ENCODE measurements around the gene SLC38A7. TPM values are rescaled to one million over a fixed set of nuclear protein-coding genes. Genes with fewer than 3 reads are reported as not detected.

The SLC38A7 gene
- total and polyA plus RNA-seq, 2 donors (not counting 1 experiment from before 2014, with no cell fraction given) = 8.3 to 23.9 TPM

DNA sequence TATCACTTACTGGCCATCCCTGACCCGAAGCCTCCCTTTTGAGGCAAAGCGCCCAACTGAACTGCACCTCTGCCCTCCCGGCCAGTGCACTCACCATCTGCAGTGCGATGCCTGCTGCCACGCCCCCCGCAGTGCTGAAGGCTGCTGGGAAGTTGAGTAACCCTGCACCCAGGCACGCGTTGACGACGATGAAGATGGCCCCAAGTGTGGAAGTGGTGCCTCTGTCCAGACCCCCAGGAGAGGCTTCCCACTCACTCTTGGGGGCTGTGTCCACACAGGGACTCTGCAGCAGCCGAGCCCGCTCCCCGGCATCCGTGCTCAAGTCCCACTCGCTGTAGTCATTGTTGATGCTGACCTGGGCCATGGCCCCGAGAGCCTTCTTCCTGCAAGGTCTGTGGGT lies 4.8 kb downstream of the SLC38A7 start:
- no peak overlapping the region for H3K9ac ChIP-seq (ENCODE audit: low read length)
- no peaks in the 10 kb centered on the region for H4K20me1 ChIP-seq (ENCODE audit: control insufficient read depth, insufficient read depth, low read length, poor library complexity, severe bottlenecking)
- no peak for TF ChIP-seq EZH2 (IDR thresholded peaks at IDR 0.05; ENCODE audit: borderline replicate concordance, insufficient read depth, low read depth, low read length, poor library complexity, severe bottlenecking)
- TF ChIP-seq, protein P1, sequence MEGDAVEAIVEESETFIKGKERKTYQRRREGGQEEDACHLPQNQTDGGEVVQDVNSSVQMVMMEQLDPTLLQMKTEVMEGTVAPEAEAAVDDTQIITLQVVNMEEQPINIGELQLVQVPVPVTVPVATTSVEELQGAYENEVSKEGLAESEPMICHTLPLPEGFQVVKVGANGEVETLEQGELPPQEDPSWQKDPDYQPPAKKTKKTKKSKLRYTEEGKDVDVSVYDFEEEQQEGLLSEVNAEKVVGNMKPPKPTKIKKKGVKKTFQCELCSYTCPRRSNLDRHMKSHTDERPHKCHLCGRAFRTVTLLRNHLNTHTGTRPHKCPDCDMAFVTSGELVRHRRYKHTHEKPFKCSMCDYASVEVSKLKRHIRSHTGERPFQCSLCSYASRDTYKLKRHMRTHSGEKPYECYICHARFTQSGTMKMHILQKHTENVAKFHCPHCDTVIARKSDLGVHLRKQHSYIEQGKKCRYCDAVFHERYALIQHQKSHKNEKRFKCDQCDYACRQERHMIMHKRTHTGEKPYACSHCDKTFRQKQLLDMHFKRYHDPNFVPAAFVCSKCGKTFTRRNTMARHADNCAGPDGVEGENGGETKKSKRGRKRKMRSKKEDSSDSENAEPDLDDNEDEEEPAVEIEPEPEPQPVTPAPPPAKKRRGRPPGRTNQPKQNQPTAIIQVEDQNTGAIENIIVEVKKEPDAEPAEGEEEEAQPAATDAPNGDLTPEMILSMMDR (IDR thresholded peaks at IDR 0.05) = no peak
- DNase-seq = no peak
- peaks cover 7 to 12% of the 10 kb centered on the region in 2 donors for H3K4me1 ChIP-seq (ENCODE audit: control insufficient read depth in 2 of 2, insufficient read depth in 2 of 2, low read length in 2 of 2)
- Mint-ChIP-seq H3K4me3 (no peak overlapping the region), H3K9me3 (ENCODE audit: insufficient read depth) (no peaks in the 10 kb centered on the region), H3K4me1 (peaks cover 16% of the 10 kb centered on the region), H3K27me3 (no peaks in the 10 kb centered on the region), H3K27ac (no peak overlapping the region)
- H2AFZ ChIP-seq (ENCODE audit: insufficient read depth, low read depth, low read length, poor library complexity, severe bottlenecking) = no peak overlapping the region
- peaks cover 11% of the 10 kb centered on the region for H3K79me2 ChIP-seq (ENCODE audit: control insufficient read depth, insufficient read depth, low read length)
- intact Hi-C loops (cut with micrococcal nuclease) = loop anchor here (5.0 kb wide), 1 partner anchor 53 kb away; the partner anchor contains the start of gene GOT2
- H3K27me3 ChIP-seq (replicated peaks in 1 of 4; ENCODE audit: control extremely low read depth in 1 of 4, control insufficient read depth in 3 of 4, insufficient read depth in 4 of 4, low read length in 3 of 4) = no peaks in the 10 kb centered on the region
- WGBS (ENCODE audit: insufficient coverage) = 94% methylated on average over 16 of the region's 16 CpGs
- peaks cover 0 to 5% of the 10 kb centered on the region in 2 experiments for H3K36me3 ChIP-seq (replicated peaks in 1 of 2; ENCODE audit: control extremely low read depth in 1 of 2, control insufficient read depth in 1 of 2, extremely low read depth in 1 of 2, insufficient read depth in 2 of 2, low read length in 1 of 2)
- H3K9me3 ChIP-seq (ENCODE audit: control extremely low read depth in 1 of 3, control insufficient read depth in 2 of 3, insufficient read depth in 1 of 3, low read length in 2 of 3) = no peaks in the 10 kb centered on the region
- ChIA-PET POLR2A (no interaction called here), CTCF (no interaction called here)
- no peak overlapping the region for H3K4me3 ChIP-seq (ENCODE audit: control extremely low read depth in 1 of 5, extremely low read depth in 1 of 5, insufficient read depth in 1 of 5, low read depth in 2 of 5, low read length in 4 of 5)
- H3K4me2 ChIP-seq (replicated peaks; ENCODE audit: low read depth, low read length, poor library complexity, severe bottlenecking) = no peak overlapping the region
- H3K27ac ChIP-seq (ENCODE audit: low read length in 2 of 2) = no peak overlapping the region
- ATAC-seq (ENCODE audit: low read depth) = no peak

DNA sequence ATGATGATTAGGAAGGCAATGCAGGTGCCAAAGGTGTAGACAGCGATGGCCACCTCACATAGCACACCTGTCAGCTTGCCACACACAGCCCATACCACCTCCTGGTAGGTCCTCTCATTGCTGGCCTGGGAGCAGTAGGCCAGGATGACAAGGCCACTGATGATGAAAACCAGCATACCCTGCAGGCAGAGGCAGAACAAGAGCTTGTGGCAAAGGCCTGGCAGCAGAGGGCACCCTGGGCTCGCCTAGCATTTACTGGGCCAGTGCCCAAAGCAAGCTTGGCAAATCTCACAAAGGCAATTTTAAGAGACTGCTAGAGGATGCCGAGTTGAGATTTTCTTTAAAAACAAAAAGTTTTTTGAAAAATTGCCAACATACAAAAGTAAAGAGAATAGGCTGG lies 5.9 kb downstream of the SLC38A7 start:
- TF ChIP-seq, protein P1 (IDR thresholded peaks at IDR 0.05) = no peak
- no peak for TF ChIP-seq EZH2 (IDR thresholded peaks at IDR 0.05; ENCODE audit: borderline replicate concordance, insufficient read depth, low read depth, low read length, poor library complexity, severe bottlenecking)
- Mint-ChIP-seq H3K4me1 (peaks cover 8% of the 10 kb centered on the region), H3K4me3 (no peak overlapping the region), H3K9me3 (ENCODE audit: insufficient read depth) (no peaks in the 10 kb centered on the region), H3K27ac (no peak overlapping the region), H3K27me3 (no peaks in the 10 kb centered on the region)
- WGBS (ENCODE audit: insufficient coverage) = no CpG with 5 or more reads among the region's 3 CpGs
- ATAC-seq (ENCODE audit: low read depth) (no peak), DNase-seq (no peak)
- peaks cover 2% of the 10 kb centered on the region for H3K79me2 ChIP-seq (ENCODE audit: control insufficient read depth, insufficient read depth, low read length)
- H3K4me2 ChIP-seq (replicated peaks; ENCODE audit: low read depth, low read length, poor library complexity, severe bottlenecking) = no peak overlapping the region
- ChIA-PET POLR2A (no interaction called here), CTCF (interaction anchor here (0.9 kb wide), 1 partner anchor 17 kb away, joined by 3 read pairs; no protein-coding TSS in a partner anchor)
- H3K36me3 ChIP-seq (replicated peaks in 1 of 2; ENCODE audit: control extremely low read depth in 1 of 2, control insufficient read depth in 1 of 2, extremely low read depth in 1 of 2, insufficient read depth in 2 of 2, low read length in 1 of 2) = peaks cover 0 to 5% of the 10 kb centered on the region in 2 experiments
- H2AFZ ChIP-seq (ENCODE audit: insufficient read depth, low read depth, low read length, poor library complexity, severe bottlenecking) = no peak overlapping the region
- H3K27me3 ChIP-seq (replicated peaks in 1 of 4; ENCODE audit: control extremely low read depth in 1 of 4, control insufficient read depth in 3 of 4, insufficient read depth in 4 of 4, low read length in 3 of 4) = no peaks in the 10 kb centered on the region
- H3K27ac ChIP-seq (ENCODE audit: low read length in 2 of 2) = no peak overlapping the region
- H3K9ac ChIP-seq (ENCODE audit: low read length) = no peak overlapping the region
- peaks cover under 1 to 4% of the 10 kb centered on the region in 2 donors for H3K4me1 ChIP-seq (ENCODE audit: control insufficient read depth in 2 of 2, insufficient read depth in 2 of 2, low read length in 2 of 2)
- no peaks in the 10 kb centered on the region for H3K9me3 ChIP-seq (ENCODE audit: control extremely low read depth in 1 of 3, control insufficient read depth in 2 of 3, insufficient read depth in 1 of 3, low read length in 2 of 3)
- intact Hi-C loops (cut with micrococcal nuclease) = no loop called here
- no peak overlapping the region for H3K4me3 ChIP-seq (ENCODE audit: control extremely low read depth in 1 of 5, extremely low read depth in 1 of 5, insufficient read depth in 1 of 5, low read depth in 2 of 5, low read length in 4 of 5)
- no peaks in the 10 kb centered on the region for H4K20me1 ChIP-seq (ENCODE audit: control insufficient read depth, insufficient read depth, low read length, poor library complexity, severe bottlenecking)

All from B cell (primary cell).